Thyroid gland (tissue), 4 donors: ENCODE measurements around the gene FOXA3.

ENCODE experiments used
- POLR2A ChIP-seq, 2 donors: fragments of 450-650 bp; IDR thresholded peaks; one replicate each; pipeline ENCODE4 v1.6.1; 2017; ENCODE audit warnings: antibody characterized with exemption in 2 of 2, mild to moderate bottlenecking in 2 of 2, moderate library complexity in 1 of 2
- TF ChIP-seq, protein P1 (sequence below), 6 experiments: fragments of 200-600 bp in 3 of 6; fragments of 450-650 bp in 3 of 6; sonication (generic) in 3 of 6; IDR thresholded peaks; one replicate each; pipeline ENCODE4 v1.5.1; 2016 to 2019; ENCODE audit warnings: antibody characterized with exemption in 6 of 6, mild to moderate bottlenecking in 2 of 6, inconsistent platforms in 1 of 6, moderate library complexity in 1 of 6

DNA sequence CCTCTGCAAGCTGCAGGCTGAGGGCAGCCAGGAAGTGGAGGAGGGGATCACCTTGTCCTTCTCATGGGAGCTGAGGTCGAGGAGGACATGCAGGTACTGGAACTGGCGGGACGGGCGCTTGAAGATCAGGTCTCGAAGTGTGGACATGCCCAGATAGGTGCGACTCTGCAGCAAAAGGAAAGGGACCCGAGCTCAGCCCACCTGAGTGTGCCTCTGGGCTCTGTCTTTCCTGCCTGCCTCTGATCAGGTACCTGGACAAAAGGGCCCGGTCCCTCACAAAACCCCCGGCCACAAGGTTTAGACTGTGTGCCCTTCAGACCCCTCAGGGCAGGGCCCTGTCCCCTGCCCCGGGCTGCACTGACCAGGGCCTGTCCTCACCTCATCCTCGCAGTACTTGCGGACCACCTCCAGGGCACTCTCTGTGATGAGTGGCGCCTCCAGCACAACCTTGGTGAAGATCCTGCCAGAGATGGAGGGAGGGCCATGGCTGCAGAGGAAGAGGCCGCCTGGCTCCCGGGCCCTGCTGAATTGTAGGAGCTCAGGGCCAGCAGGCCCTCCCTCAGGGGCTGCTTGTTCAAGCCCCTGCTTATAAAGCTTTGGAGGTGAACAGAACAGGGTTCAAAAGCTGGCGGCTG, 36.5 kb upstream of the FOXA3 start:
- TF ChIP-seq, protein P1, sequence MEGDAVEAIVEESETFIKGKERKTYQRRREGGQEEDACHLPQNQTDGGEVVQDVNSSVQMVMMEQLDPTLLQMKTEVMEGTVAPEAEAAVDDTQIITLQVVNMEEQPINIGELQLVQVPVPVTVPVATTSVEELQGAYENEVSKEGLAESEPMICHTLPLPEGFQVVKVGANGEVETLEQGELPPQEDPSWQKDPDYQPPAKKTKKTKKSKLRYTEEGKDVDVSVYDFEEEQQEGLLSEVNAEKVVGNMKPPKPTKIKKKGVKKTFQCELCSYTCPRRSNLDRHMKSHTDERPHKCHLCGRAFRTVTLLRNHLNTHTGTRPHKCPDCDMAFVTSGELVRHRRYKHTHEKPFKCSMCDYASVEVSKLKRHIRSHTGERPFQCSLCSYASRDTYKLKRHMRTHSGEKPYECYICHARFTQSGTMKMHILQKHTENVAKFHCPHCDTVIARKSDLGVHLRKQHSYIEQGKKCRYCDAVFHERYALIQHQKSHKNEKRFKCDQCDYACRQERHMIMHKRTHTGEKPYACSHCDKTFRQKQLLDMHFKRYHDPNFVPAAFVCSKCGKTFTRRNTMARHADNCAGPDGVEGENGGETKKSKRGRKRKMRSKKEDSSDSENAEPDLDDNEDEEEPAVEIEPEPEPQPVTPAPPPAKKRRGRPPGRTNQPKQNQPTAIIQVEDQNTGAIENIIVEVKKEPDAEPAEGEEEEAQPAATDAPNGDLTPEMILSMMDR (IDR thresholded peaks at IDR 0.05): no peak
- TF ChIP-seq POLR2A (IDR thresholded peaks at IDR 0.05): no peak
